GM18499 (cell line): ENCODE measurements around the gene ZNF469.

Source experiments
- ATAC-seq: cut with Tn5 transposase; IDR thresholded peaks from one replicate; pipeline ENCODE4 v1.9.1; 2021; ENCODE audit warnings: moderate number of reproducible peaks; ENCODE audit not compliant: insufficient read depth, unreplicated experiment

Gene ZNF469

DNA sequence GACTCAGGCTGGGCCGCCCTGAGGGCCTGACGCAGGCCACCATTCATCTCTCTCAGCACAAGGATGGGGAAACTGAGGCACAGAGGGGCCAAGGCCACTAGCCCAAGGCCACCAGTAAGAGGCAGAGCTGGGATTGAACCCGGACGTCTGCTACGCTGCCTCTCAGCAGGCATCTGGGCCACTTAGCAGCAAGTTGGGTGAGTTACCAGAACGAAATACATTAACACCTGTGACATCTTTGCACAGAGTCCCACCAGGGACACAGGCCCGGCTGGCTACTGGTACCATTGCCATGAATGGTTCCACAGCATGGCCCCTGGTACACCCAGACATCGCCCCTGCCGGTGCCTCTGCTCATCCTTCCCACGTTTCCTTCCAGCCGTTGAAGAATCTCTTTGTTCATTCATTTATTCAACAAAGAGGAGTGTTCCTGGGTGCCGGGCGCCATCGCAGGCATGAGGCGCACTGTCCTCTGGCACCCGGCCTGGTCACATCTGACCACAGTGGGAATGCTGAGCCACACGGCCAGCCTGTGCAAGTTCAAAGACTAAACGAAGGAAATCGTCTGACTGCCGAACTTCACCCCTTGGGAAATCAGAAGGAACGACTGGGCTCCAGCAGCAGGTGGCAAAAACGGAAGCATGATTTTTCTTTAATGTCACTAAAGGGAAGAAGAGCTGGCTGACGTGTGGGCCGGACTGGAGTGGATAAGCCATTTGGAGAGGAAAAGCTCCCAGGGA, 7.4 kb upstream of the ZNF469 start:
- no peak for ATAC-seq

DNA sequence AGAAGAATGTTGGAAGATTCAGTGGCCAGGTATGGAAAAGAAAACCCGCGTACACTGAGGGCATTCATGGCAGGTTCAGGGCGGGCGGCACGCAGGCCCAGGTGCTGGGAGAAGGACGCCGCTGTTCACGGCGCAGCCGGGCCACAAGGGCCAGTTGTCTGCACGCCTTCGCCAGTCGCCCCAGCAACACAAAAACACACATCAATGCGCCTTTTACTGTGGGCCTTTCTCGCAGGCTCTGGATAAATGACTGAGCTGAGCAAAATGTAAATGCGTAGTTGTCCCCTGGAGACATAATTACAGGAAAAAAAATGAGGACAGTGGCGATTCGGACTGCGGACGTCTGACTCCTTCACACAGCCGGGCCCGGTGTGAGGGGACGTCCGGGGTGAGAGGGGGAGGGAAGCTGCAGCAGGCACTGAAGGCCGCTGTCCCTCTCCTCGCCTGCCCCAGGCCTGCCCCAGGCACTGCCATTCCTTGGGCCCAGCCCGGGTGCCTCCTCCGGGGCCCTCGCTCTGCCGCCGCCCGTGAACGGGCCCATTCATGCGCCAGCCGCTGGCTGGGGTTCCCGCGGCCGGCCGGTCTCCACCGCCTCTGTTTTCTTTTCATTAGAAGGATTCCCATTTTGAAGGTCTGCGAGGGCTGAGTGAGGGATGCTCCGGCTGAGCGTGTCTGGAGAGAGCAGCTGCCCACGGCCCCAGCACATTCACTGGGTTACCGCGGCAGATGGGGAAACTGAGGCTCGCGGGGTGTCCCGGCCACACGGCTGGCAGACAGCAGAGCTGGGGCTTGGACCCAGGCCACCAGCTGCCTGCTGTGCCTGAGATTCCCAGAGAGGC, 6.5 kb upstream of the ZNF469 start:
- ATAC-seq, result no peak

DNA sequence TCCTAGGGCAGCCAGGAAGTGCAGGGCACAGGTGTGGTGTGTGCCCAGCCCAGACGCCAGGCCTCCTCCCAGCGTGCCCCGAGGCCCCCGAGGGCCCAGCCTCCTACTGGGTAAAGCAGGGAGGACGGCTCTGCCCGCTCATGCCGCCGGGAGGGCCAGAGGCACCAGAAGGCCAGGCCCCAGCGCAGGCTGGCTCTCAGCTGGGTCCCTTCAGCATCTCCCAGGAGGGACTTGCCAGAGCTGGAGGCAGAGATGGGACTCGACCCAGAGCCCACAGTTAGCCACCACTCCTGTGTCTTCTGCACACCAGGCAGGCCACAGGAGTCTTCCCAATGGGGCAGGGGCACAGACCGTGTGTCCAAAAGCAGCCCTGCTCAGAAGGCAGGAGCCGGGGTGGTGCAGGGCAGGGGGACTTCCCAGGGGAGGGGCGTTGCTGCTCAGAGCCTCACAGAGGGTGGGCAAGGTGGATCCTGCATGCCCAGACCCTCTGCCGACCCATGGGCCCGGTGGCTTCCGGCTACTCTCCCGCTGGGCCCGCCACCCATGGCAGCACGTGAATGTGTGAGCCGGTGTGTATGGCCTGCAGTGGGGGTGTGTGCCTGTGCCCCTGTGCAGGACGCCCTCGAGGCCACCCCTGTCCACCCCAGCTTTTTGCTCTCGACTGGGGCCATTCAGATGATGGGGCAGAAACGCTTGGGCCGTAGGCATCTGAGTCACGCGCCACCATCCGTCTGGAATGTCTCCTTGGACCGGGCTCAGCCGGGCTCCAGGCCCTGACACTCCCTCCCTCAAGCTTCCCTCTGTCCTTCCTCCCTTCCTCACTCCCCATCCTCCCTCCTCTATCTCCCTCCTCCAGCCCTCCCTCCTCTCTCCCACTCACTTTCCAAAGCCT, 5.7 kb upstream of the ZNF469 start:
- ATAC-seq, result no peak

DNA sequence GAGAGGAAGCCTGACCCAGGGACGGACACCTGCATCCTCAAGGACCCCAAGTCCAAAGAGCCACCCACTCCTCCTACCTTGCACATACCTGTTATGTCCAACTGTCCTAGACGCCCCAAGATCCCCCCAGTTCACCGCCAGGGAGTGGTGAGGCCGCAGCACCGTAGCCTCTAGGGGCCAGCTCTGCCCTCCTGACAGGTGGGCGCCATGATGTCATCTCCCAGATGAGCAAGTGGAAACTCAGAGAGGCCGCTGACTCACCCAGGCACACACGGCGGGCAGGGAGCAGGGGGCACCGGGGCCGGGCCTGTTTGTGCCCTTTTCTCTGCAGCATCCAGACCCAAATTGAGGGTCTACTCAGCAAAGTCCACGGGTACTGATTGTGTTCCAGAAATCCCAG, 4.8 kb upstream of the ZNF469 start:
- no peak for ATAC-seq

DNA sequence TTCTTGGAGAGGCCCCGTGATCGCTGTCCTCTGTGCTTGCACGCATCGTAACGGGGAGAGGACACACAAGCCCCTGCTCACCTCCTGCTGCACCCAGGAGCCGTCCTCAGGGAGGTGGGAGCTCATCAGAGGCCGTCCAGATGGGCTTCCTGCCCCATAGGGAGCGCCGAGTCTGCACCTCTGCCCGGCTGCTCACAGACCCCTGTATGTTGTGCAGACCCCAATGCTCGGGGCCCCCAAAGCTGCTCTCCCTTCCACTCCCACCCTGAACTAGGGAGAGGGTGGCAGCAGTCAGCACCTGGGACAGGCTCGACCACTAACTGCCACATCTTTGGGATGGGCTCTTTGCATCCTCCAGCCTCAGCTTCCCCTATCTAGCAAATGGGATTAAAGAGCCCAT, 4.4 kb upstream of the ZNF469 start:
- no peak for ATAC-seq

DNA sequence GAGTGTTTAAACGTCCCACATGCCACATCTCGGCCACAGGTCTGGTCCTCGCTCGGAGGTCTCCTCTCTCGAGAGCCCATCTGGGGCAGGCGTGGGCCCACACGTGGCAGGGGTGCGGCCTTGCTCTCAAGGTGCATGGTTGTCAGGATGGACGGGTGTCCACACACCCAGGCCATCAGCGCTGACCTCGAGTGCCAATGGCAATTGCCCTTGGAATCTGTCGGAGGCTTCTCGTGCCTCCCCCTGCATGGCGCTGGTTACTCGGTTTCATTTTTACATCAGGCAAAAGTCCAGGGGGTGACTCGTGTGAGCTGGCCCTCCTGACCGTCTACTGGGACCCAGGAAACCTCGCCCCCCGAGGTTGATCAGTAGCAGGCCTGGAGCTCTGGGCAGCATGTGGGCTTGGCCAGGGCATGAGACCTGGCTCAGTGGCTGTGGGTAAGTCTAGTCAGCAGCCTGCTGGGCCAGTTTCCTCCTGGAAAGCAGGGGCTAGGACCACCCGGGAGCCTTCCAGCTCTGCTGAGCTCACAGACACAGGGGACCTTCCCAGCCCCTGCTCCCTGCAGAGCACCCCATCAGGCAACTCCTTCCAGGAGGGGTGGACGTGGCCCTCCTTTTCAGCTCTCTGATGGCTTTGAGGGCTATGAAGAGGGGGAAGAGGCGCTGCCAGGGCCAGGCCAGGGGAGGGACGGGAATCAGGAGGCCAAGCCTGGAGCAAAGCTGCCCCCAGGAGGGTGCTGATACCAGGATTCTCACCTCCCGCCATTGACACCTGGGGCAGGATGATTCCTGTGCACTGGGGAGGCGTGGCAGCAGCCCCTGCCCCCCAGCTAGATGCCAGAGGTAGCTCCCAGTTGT, 3.7 kb upstream of the ZNF469 start:
- no peak for ATAC-seq

DNA sequence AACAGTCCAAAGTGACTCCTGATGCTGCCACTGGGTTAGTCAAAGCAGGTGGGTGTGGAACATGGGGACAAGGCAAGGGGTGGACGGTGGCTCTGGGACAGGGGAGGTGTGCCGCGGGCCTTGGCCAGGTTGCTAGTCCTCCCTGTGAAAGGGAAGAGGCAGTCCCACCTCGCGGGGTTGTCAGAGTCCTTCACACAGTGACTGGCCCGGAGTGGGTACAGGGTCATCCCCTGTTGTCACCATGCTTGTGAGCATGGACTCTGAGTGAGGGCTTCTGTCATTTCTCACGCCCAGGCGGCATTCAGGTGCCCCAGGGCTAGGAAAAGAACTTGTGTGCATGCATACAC, 3.1 kb upstream of the ZNF469 start:
- no peak for ATAC-seq

DNA sequence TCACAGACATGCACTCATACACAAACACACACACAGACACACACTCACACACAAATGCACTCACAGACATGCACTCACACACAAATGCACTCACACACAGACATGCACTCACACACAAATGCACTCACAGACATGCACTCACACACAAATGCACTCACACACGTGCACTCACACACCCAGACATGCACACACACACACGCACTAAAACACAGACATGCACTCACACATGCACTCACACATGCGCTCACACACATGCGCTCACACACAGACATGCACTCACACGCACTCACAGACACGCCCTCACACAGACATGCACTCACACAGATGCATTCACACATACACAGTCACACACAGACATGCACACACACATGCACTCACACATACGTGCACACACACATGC, 2.7 kb upstream of the ZNF469 start:
- no peak for ATAC-seq

DNA sequence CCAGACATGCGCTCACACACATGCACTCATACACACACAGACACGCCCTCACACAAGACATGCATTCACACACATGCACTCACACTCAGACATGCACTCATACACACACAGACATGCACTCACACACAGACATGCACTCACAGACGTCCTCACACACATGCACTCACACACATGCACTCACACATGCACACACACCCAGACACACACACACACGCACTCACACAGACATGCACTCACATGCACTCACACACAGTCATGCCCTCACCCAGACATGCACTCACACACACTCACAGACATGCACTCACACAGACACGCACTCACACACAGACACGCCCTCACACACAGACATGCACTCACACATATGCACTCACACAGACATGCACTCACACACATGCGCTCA, 2.1 kb upstream of the ZNF469 start:
- no peak for ATAC-seq

DNA sequence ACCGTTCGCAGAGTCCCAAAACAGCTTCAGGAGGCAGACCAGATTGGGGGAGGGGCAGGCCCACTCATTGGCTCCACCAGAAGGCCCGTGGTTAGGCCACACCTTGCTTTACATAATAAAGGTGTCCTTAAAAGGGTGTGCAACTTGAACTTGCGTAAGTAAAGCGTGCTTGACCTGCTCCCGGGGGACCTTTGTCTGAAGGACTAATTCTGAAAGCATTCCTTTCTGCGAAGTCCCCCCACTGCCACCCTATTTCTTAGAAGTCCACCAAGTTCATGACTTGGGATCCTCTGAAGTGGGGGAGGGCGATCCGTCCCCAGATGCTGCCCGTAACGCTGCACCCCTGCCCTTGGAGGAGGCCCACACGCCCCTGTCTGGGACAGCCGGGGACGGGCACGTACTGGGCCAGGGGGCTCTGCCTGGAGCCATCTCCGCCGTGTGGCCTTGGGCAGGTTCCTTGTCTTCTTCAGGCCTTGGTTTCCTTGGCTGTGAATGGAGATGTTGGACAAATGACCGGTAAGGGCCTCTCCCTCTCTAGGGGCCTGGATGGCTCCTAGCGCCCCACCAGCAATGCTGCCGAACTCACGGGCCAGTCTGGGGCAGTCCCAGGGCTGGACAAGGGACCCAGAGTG, 823 bp upstream of the ZNF469 start:
- ATAC-seq, result no peak

DNA sequence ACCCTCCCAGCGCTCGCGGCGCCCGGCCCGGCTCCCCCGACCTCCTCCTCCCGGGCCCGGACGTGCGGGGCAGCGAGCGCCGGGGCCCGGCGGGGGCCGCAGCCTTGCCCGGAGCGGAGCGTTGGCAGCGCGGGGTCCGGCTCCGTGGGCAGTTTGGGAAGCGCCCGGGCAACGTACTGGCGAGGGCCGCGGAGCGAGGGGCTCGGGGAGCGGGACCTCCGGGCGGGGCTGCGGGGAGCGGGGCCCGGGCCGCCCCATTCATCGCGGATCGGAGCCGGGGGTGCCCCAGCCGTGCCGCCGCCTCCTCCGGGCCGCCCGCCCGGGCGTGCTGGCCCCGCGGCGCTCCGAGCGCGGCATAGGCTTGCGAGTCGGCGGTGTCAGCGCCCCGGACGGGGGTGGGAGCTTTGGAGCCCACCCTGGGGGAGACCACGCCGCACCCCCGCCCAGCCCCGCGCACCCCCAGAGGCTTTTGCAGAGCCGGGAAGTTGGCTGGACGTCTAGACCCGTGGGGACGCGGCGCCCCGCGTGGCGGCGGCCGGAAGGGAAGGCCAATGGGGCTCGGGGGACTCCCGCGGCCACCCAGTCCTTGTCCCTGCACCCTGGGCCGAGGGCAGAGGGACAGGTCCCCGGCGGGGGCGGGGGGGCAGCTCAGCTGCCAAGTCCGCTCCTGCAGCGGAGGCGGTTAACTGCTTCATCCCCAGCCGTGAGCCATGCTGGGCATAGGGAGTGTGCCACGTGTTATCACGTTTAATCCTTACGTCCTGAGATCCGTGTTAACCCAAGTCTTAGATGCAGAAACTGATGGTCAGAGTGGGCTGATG, 852 bp downstream of the ZNF469 start:
- no peak for ATAC-seq

DNA sequence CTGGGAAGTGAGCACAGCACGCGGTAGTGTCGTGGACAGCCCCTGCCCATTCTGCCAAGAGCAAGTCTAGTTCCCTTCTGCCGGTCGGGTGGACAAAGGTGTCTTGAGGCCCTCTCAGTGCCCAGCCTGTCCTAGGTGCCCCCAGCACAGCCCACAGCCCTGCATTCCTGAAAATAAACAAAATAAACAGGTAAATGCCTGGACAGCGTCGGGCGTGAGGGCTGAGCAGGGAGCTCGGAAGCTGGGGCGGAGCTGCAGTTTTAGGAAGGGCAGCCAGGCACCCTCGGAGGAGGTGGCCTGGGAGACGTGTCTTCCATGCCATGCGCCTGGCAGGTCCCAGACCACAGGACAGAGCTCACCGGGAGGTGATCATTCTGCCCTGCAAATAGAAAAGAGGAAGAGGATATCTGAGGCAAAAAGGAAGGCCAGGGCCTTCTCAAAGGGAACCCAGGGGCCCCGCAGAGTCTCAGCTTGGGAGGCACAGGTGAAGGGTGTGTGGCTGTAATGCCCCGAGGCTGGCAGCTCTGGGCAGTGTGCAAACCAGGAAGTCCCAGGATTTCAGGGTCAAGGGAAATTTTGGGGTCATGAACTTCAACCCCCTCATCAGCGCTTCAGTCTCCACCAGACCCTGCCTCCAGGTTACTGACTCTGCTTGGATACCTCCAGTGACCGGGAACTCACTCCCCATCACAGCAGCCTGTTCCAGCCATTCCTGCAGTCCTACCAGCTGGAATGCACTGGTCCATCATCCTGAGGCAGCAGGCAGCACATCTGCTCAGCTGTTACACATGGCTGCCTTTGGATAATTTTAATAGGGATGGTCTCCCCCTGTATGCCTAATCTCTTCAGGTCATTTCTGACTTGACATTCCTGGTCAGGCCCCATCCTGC, 1.7 kb downstream of the ZNF469 start:
- no peak for ATAC-seq

DNA sequence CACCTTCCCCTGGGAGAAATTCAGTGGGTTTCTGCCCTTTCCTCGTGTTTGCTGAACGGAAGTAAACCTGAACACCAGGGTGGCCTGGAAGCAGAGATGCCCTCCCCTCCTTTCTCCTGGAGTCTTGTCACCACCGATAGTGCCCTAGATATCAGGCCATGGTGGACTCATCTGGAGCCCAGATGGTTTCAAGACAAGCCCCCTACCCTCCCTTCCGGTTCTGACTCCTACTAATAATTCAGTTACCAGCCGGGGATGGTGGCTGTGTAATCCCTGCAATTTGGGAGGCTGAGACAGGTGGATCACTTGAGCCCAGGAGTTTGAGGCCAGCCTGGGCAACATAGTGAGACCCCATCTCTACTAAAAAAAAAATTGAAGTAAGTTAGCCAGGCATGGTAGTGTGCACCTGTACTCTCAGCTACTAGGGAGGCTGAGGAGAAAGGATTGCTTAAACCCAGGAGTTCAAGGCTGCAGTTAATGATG, 2.4 kb downstream of the ZNF469 start:
- ATAC-seq, result no peak

DNA sequence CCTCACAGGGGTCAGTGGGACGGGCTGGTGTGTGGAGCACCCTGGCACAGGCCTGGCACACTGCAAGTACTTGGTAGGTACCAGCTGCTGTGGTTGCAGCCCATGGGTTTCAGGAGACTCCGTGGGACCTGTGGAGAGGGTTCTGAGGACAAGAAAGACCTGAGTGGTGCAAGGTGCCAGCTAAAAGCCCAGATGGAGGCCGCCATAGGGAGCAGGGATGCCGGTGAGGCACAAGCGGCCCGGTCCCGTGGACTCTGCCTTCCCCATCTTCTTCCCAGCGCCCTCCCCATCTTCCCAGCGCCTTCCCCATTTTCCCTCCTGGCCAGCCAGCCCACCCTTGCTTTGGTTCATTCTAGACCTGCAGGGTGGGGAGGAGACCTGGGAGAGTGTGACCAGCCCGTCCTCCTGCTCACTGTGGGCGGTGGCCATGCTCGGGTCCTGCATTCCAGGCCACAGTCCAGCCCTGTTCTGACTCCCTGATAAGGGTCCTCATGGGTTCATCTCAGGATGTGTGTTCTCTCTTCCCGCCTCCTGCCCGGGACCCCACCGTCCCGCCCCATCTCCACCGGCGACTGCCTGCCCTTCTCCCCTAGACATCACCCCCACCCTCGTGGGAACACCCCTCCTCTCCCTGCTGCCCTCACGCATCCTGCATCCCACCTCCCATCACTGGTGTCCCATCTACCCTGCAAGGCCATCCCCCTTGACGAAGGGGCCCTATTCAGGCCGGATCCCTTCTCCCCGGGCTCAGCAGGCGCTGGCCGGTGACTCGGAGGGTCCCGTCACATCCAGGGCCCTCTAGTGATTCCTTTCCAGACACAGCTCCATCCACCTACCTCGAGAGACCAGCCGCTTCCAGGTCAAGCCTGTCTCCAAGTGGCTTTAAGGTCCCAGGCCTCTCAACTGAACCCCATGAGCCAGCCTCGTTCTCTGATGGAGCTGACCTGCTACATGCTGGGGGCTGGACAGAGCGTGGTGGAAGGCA, 3.4 kb downstream of the ZNF469 start:
- no peak for ATAC-seq

DNA sequence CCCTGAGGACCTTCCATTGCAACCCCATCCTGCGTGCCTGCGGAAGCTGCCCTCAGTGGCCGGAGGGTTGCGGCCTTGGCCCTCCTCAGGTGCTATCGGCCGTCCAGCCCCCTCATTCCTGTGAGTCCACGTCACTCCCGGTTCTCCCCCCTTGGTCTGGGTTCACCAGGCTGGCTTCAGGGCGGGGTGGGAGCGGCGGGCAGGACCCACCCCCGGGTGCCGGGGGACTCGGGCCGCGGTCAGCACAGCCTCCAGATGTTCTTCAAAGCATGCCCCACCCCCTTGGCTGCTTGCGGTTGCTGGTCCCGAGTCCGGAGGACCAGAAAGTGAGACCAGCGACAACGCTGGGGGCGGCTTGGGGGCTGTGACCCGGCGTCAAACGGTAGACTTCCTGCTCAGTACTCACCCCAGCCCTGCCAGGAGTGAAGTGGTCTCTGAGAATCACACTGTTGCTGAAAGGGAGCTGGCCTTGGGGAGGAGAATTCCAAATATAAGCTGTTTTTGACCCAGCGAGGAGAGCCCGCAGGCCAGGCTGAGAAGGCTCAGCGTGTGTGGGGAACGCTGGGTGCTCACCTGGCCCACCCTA, 4.5 kb downstream of the ZNF469 start:
- ATAC-seq, result no peak

DNA sequence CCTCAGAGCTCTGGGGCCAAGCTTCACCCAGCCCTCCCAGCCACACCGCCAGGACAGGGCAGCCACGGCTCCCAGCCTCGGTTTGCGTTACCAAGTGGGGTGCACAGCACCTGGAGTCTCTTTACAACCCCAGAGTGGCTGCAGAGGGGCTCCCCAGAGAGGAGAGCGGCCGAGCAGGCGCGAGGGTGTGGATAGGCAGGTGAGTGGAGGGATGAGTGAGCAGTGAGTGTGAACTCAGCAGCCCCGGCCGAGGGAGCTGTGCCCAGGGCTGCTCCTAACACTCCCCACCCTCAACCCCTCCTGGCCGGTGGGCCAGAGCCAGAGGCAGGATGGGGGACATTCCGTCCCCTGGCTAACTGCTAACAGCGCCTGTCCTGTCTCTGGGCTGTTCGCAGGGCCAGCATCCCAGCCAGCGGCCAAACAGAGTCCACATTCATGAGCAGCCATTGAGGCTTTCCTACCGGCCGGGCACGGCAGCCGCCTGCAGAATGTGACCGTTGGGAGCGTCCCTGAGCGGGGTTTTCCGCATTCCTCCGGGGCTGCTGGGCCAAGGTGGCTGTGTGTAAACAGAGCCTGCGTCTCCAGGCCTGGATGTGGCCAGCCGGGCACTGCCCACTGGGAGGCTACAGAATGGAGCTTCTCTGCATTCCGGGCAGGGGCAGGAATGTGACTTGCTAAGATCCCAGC, 5.3 kb downstream of the ZNF469 start:
- no peak for ATAC-seq
